HEK293T (cell line): Measurements from ENCODE around the gene KRTAP10-5.
"Not testable (repeated sequence)": the region's sequence is repeated elsewhere in the genome, so short reads cannot be mapped to it uniquely, and the experiment has no call there.

Experiments used
- CTCF ChIA-PET: fragments of 350-600 bp; formaldehyde crosslinking; extraction: SDS; loops from one replicate; lab custom pipeline; 2021; ENCODE audit warnings: antibody characterized with exemption, inconsistent platforms; lab: Yijun Ruan, JAX
- POLR2A ChIA-PET: fragments of 350-600 bp; formaldehyde crosslinking; extraction: SDS; loops from one replicate; lab custom pipeline; 2020; ENCODE audit warnings: antibody characterized with exemption, inconsistent platforms; lab: Yijun Ruan, JAX
- DNase-seq: peaks from one replicate; pipeline ENCODE4 v3.0.0; 2012; ENCODE audit warnings: mixed read lengths; ENCODE audit errors: extremely low spot score
- ARNT ChIP-seq: fragments of 450-650 bp; IDR thresholded peaks from 2 replicates; pipeline ENCODE4 v1.6.1; 2017; ENCODE audit warnings: mild to moderate bottlenecking
- BHLHE40 ChIP-seq: fragments of 450-650 bp; IDR thresholded peaks from 2 replicates; pipeline ENCODE4 v1.6.1; 2016; ENCODE audit warnings: mild to moderate bottlenecking, moderate library complexity, borderline replicate concordance
- CTBP1 ChIP-seq: fragments of 450-650 bp; IDR thresholded peaks from 2 replicates; pipeline ENCODE4 v1.6.1; 2016; ENCODE audit warnings: borderline replicate concordance
- ELF4 ChIP-seq: fragments of 450-650 bp; IDR thresholded peaks from 2 replicates; pipeline ENCODE4 v1.6.1; 2017; ENCODE audit warnings: antibody characterized with exemption
- FOXA1 ChIP-seq: fragments of 450-650 bp; IDR thresholded peaks from 2 replicates; pipeline ENCODE4 v1.6.1; 2016; ENCODE audit warnings: mild to moderate bottlenecking
- FOXK2 ChIP-seq: fragments of 450-650 bp; IDR thresholded peaks from 2 replicates; pipeline ENCODE4 v1.6.1; 2016; ENCODE audit warnings: mild to moderate bottlenecking
- FOXM1 ChIP-seq: fragments of 450-650 bp; IDR thresholded peaks from 2 replicates; pipeline ENCODE4 v1.6.1; 2017; ENCODE audit warnings: mild to moderate bottlenecking, borderline replicate concordance
- HDGF ChIP-seq: fragments of 450-650 bp; IDR thresholded peaks from 2 replicates; pipeline ENCODE4 v1.6.1; 2017; ENCODE audit warnings: antibody characterized with exemption, borderline replicate concordance
- L3MBTL2 ChIP-seq: fragments of 450-650 bp; conservative IDR thresholded peaks from 2 replicates; pipeline ENCODE4 v1.6.1; 2016; ENCODE audit warnings: mild to moderate bottlenecking
- LEF1 ChIP-seq: fragments of 450-650 bp; IDR thresholded peaks from 2 replicates; pipeline ENCODE4 v1.6.1; 2017; ENCODE audit warnings: mild to moderate bottlenecking, borderline replicate concordance
- NFRKB ChIP-seq: fragments of 450-650 bp; IDR thresholded peaks from 2 replicates; pipeline ENCODE4 v1.6.1; 2016; ENCODE audit warnings: mild to moderate bottlenecking, moderate library complexity
- PKNOX1 ChIP-seq: fragments of 450-650 bp; IDR thresholded peaks from 2 replicates; pipeline ENCODE4 v1.6.1; 2016
- SP1 ChIP-seq: fragments of 450-650 bp; IDR thresholded peaks from 2 replicates; pipeline ENCODE4 v1.6.1; 2017
- SUZ12 ChIP-seq: fragments of 450-650 bp; IDR thresholded peaks from 2 replicates; pipeline ENCODE4 v1.6.1; 2016; ENCODE audit warnings: mild to moderate bottlenecking
- TARDBP ChIP-seq: fragments of 450-650 bp; IDR thresholded peaks from 2 replicates; pipeline ENCODE4 v1.6.1; 2016
- ZNF384 ChIP-seq: fragments of 450-650 bp; IDR thresholded peaks from 2 replicates; pipeline ENCODE4 v1.6.1; 2016

The KRTAP10-5 gene

GRCh38 chr21:44613386-44614155 is 33.2 kb upstream of the KRTAP10-5 start:
- ChIA-PET CTCF (no interaction called here), POLR2A (no interaction called here)
- TF ChIP-seq FOXA1 (no peak), HDGF (no peak), NFRKB (no peak), BHLHE40 (no peak), FOXM1 (no peak), ARNT (no peak), L3MBTL2 (no peak), SP1 (no peak), FOXK2 (no peak), ZNF384 (no peak), SUZ12 (no peak), LEF1 (no peak), ELF4 (no peak), PKNOX1 (no peak), CTBP1 (no peak), TARDBP (no peak)
- no peak for DNase-seq

GRCh38 chr21:44612669-44613229 is 32.3 kb upstream of the KRTAP10-5 start:
- ChIA-PET CTCF (no interaction called here), POLR2A (no interaction called here)
- no peak for TF ChIP-seq HDGF
- no peak for TF ChIP-seq ZNF384
- no peak for TF ChIP-seq ELF4
- no peak for TF ChIP-seq CTBP1
- TF ChIP-seq FOXK2, result no peak
- no peak for TF ChIP-seq SP1
- no peak for TF ChIP-seq L3MBTL2
- TF ChIP-seq NFRKB, result no peak
- no peak for TF ChIP-seq BHLHE40
- TF ChIP-seq TARDBP, result no peak
- TF ChIP-seq LEF1, result no peak
- no peak for TF ChIP-seq PKNOX1
- TF ChIP-seq SUZ12, result no peak
- no peak for DNase-seq

- TF ChIP-seq ELF4 (no peak), HDGF (no peak), SP1 (no peak), NFRKB (no peak), FOXM1 (no peak), SUZ12 (no peak), CTBP1 (no peak), TARDBP (no peak), PKNOX1 (no peak), LEF1 (no peak)
- POLR2A ChIA-PET, result no interaction called here
- no peak for DNase-seq
- CTCF ChIA-PET, result no interaction called here
Observed at GRCh38 chr21:44612029-44612486, 31.7 kb upstream of the KRTAP10-5 start, which contains the start of gene KRTAP10-8. KRTAP10-8 (plus strand) TSS chr21:44612079; CDS start chr21:44612101, 22 bp downstream.

GRCh38 chr21:44611551-44611950 is 31.1 kb upstream of the KRTAP10-5 start:
- DNase-seq, result no peak
- POLR2A ChIA-PET, result no interaction called here
- TF ChIP-seq ZNF384 (no peak), NFRKB (no peak), SUZ12 (no peak), FOXA1 (no peak), SP1 (no peak), HDGF (no peak), TARDBP (no peak), FOXM1 (no peak), BHLHE40 (no peak)
- CTCF ChIA-PET, result no interaction called here

GRCh38 chr21:44610157-44610843 is 29.9 kb upstream of the KRTAP10-5 start:
- CTCF ChIA-PET, DNase-seq, POLR2A ChIA-PET: not testable (repeated sequence)

- CTCF ChIA-PET, result no interaction called here
- TF ChIP-seq SUZ12, result no peak
- no peak for TF ChIP-seq ZNF384
- no peak for TF ChIP-seq SP1
- no peak for TF ChIP-seq FOXA1
- no peak for TF ChIP-seq NFRKB
- TF ChIP-seq FOXK2, result no peak
- TF ChIP-seq BHLHE40, result no peak
- TF ChIP-seq CTBP1, result no peak
- TF ChIP-seq ARNT, result no peak
- no peak for TF ChIP-seq HDGF
- TF ChIP-seq ELF4, result no peak
- no peak for TF ChIP-seq TARDBP
- no peak for TF ChIP-seq PKNOX1
- no peak for TF ChIP-seq FOXM1
- TF ChIP-seq L3MBTL2, result no peak
- no peak for TF ChIP-seq LEF1
- no peak for DNase-seq
- POLR2A ChIA-PET, result no interaction called here
Observed at GRCh38 chr21:44609193-44609592, 28.8 kb upstream of the KRTAP10-5 start.
